22Rv1 (cell line): Measurements from ENCODE around the gene APBB3.

ENCODE experiments used
- CTCF ChIP-seq: fragments of 450-650 bp; IDR thresholded peaks from 2 replicates; pipeline ENCODE4 v1.5.1; 2017; ENCODE audit warnings: mild to moderate bottlenecking
- ZFX ChIP-seq: fragments of 450-650 bp; IDR thresholded peaks from 2 replicates; pipeline ENCODE4 v1.6.1; 2017; ENCODE audit warnings: antibody characterized with exemption, borderline replicate concordance

- TF ChIP-seq CTCF (no peak), ZFX (no peak)
Observed at GRCh38 chr5:140600096-140600495, 35.7 kb upstream of the APBB3 start.
